Smooth muscle cell of bladder (primary cell): ENCODE data around the gene DDX52. TPM values are rescaled to one million over a fixed set of nuclear protein-coding genes. Genes with fewer than 3 reads are reported as not detected.

Experiments used
- total RNA-seq: library from RNA; depleted of rRNA; stranded (reverse); fragments of >200 nt; gene quantifications from 2 replicates; pipeline ENCODE4 v1.2.3, GENCODE V29; 2014

DDX52 gene
- 12.7 and 17.4 TPM in 2 replicates for total RNA-seq

GRCh38 chr17:37643118-37643766, at the start of gene DDX52:
DDX52 (minus strand) TSS chr17:37643446; CDS start chr17:37643420, 26 bp downstream.

GRCh38 chr17:37609170-37610040, 33.8 kb downstream of the DDX52 start, which contains the start of gene SYNRG:
SYNRG (minus strand) TSS chr17:37609418; CDS start chr17:37609355, 63 bp downstream.

Other genes starting within 250 kb of the DDX52 start
- 42.1 and 45.9 TPM in 2 replicates for gene ACACA, start 236.6 kb downstream of the DDX52 start, total RNA-seq
- gene TADA2A, start 236.6 kb downstream of the DDX52 start, total RNA-seq = 16.8 and 18.7 TPM in 2 replicates
- 42.6 and 46.8 TPM in 2 replicates for gene DUSP14, start 153.6 kb downstream of the DDX52 start, total RNA-seq
- 9.1 and 11.1 TPM in 2 replicates for gene SYNRG, start 34.0 kb downstream of the DDX52 start, total RNA-seq
- gene HNF1B, start 101.6 kb upstream of the DDX52 start, total RNA-seq = under 0.01 TPM in 1 of 2 replicates, not detected in the other